WTC11 (cell line): ENCODE measurements around the gene LILRA6. TPM values are rescaled to one million over a fixed set of nuclear protein-coding genes. Genes with fewer than 3 reads are reported as not detected.
"Not testable (repeated sequence)": the region's sequence is repeated elsewhere in the genome, so short reads cannot be mapped to it uniquely, and the experiment has no call there.

Source experiments
- ATAC-seq: fragments of 200-7000 bp; cut with Tn5 transposase; 2 replicates; pipeline ENCODE4 v1.10.0; 2021; ENCODE audit warnings: mild to moderate bottlenecking, moderate library complexity
- CTCF ChIA-PET: fragments of 300-600 bp; sonication (Branson Sonifier 250); formaldehyde crosslinking; loops from one replicate; lab custom pipeline; 2021; ENCODE audit warnings: antibody characterized with exemption; lab: Charles Lee
- POLR2A ChIA-PET: fragments of 350-600 bp; sonication (Branson Sonifier 250); formaldehyde crosslinking; loops from one replicate; lab custom pipeline; 2021; ENCODE audit warnings: antibody characterized with exemption; lab: Charles Lee
- DNase-seq: peaks from one replicate; pipeline ENCODE4 v3.0.0; 2021; ENCODE audit warnings: low spot score
- H3K27ac Mint-ChIP-seq: 2 replicates; pipeline ENCODE4 v1.8.0; 2021; ENCODE audit warnings: mixed read lengths
- H3K27me3 Mint-ChIP-seq: 2 replicates; pipeline ENCODE4 v1.8.0; 2021; ENCODE audit warnings: low read depth, mild to moderate bottlenecking, moderate library complexity, mixed read lengths
- H3K36me3 Mint-ChIP-seq: 2 replicates; pipeline ENCODE4 v1.8.0; 2021; ENCODE audit warnings: mixed read lengths
- H3K4me1 Mint-ChIP-seq: 2 replicates; pipeline ENCODE4 v1.8.0; 2022; ENCODE audit warnings: mixed read lengths
- H3K4me3 Mint-ChIP-seq: 2 replicates; pipeline ENCODE4 v1.8.0; 2021; ENCODE audit warnings: mild to moderate bottlenecking, moderate library complexity, mixed read lengths
- H3K9me3 Mint-ChIP-seq: 2 replicates; pipeline ENCODE4 v1.8.0; 2021; ENCODE audit warnings: mixed read lengths
- EMX1 ChIP-seq: fragments of 250-450 bp; sonication (Bioruptor Pico); IDR thresholded peaks from 2 replicates; pipeline ENCODE4 v1.8.0; 2021; ENCODE audit warnings: mild to moderate bottlenecking
- GRHL2 ChIP-seq: fragments of 250-450 bp; sonication (Bioruptor Pico); IDR thresholded peaks from 2 replicates; pipeline ENCODE4 v1.8.0; 2022; ENCODE audit warnings: mild to moderate bottlenecking, moderate library complexity; ENCODE audit not compliant: insufficient replicate concordance, severe bottlenecking
- JUN ChIP-seq: sonication (generic); formaldehyde crosslinking; IDR thresholded peaks from 2 replicates; pipeline ENCODE4 v1.8.0; 2023; ENCODE audit warnings: mild to moderate bottlenecking, missing genetic modification reagents
- KAT7 ChIP-seq: sonication (generic); formaldehyde crosslinking; IDR thresholded peaks from 2 replicates; pipeline ENCODE4 v1.8.1; 2023; ENCODE audit warnings: missing genetic modification reagents, mild to moderate bottlenecking, borderline replicate concordance
- MYBL2 ChIP-seq: sonication (generic); formaldehyde crosslinking; IDR thresholded peaks from 2 replicates; pipeline ENCODE4 v1.8.1; 2023; ENCODE audit warnings: mild to moderate bottlenecking, moderate library complexity, missing genetic modification reagents
- RELA ChIP-seq: sonication (generic); formaldehyde crosslinking; IDR thresholded peaks from 2 replicates; pipeline ENCODE4 v1.8.1; 2022; ENCODE audit warnings: missing genetic modification reagents, mild to moderate bottlenecking, borderline replicate concordance
- ZNF232 ChIP-seq: sonication (generic); formaldehyde crosslinking; IDR thresholded peaks from 2 replicates; pipeline ENCODE4 v1.8.0; 2022; ENCODE audit warnings: mild to moderate bottlenecking, missing genetic modification reagents
- total RNA-seq: library from RNA; stranded (reverse); gene quantifications from 3 replicates; pipeline ENCODE4 v1.2.3, GENCODE V29; 2021
- TF ChIP-seq, protein P1 (sequence below): fragments of 250-450 bp; sonication (Bioruptor Pico); IDR thresholded peaks from 2 replicates; pipeline ENCODE4 v1.9.0; 2021; ENCODE audit warnings: mild to moderate bottlenecking
- TF ChIP-seq, protein P2 (sequence below): sonication (generic); formaldehyde crosslinking; IDR thresholded peaks from 2 replicates; pipeline ENCODE4 v1.8.0; 2022; ENCODE audit warnings: mild to moderate bottlenecking, missing genetic modification reagents
- TF ChIP-seq, protein P3 (sequence below): fragments of 250-450 bp; sonication (Bioruptor Pico); conservative IDR thresholded peaks from 2 replicates; pipeline ENCODE4 v1.9.0; 2021; ENCODE audit warnings: mild to moderate bottlenecking
- TF ChIP-seq, protein P4 (sequence below): sonication (generic); formaldehyde crosslinking; IDR thresholded peaks from 2 replicates; pipeline ENCODE4 v1.8.1; 2022; ENCODE audit warnings: mild to moderate bottlenecking, moderate library complexity, missing genetic modification reagents
- TF ChIP-seq, protein P5 (sequence below): sonication (generic); formaldehyde crosslinking; IDR thresholded peaks from 2 replicates; pipeline ENCODE4 v1.8.0; 2022; ENCODE audit warnings: missing genetic modification reagents
- TF ChIP-seq, protein P6 (sequence below): sonication (generic); formaldehyde crosslinking; IDR thresholded peaks from 2 replicates; pipeline ENCODE4 v1.8.1; 2022; ENCODE audit warnings: missing genetic modification reagents, borderline replicate concordance

Gene LILRA6
- total RNA-seq, 1 experiment from 2014 or later, result not detected

DNA sequence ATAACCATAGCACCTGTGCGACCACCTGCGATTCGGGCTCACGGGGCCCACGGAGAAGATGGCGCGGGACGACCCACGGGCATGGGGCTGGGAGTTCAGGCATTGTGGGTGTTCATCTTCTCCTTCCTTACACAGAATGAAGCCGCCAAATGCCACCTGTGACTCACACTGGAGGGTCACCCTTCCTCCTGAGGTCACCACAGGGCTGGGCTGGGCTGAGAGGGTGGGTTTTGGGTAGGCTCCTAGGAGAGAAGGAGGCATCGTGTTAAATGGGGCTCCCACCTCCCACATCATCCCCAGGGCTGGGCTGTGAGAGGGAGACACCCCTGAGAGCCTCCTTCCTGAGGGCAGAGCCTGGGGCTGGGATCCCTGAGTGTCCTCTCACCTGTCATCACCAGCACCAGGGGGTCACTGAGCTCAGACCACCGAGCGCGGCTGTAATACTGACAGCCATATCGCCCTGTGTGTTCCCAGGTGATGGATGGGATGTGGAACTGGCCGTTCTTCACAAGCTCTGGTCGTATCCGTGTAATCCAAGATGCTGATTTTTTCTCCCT lies 36.9 kb upstream of the LILRA6 start:
- no peak for DNase-seq
- H3K4me1 Mint-ChIP-seq, result no peaks in the 10 kb centered on the region; the same call in 1 of the 2 replicates
- no peak for ATAC-seq
- TF ChIP-seq KAT7 (CRISPR knock-in tag) (no peak), MYBL2 (no peak), JUN (CRISPR knock-in tag) (no peak), GRHL2 (no peak), EMX1 (CRISPR knock-in tag) (no peak), ZNF232 (CRISPR knock-in tag) (no peak), RELA (no peak)
- TF ChIP-seq, protein P1, sequence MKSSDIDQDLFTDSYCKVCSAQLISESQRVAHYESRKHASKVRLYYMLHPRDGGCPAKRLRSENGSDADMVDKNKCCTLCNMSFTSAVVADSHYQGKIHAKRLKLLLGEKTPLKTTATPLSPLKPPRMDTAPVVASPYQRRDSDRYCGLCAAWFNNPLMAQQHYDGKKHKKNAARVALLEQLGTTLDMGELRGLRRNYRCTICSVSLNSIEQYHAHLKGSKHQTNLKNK (CRISPR knock-in tag), result no peak
- TF ChIP-seq, protein P2, sequence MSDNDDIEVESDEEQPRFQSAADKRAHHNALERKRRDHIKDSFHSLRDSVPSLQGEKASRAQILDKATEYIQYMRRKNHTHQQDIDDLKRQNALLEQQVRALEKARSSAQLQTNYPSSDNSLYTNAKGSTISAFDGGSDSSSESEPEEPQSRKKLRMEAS (CRISPR knock-in tag), result no peak
- TF ChIP-seq, protein P3, sequence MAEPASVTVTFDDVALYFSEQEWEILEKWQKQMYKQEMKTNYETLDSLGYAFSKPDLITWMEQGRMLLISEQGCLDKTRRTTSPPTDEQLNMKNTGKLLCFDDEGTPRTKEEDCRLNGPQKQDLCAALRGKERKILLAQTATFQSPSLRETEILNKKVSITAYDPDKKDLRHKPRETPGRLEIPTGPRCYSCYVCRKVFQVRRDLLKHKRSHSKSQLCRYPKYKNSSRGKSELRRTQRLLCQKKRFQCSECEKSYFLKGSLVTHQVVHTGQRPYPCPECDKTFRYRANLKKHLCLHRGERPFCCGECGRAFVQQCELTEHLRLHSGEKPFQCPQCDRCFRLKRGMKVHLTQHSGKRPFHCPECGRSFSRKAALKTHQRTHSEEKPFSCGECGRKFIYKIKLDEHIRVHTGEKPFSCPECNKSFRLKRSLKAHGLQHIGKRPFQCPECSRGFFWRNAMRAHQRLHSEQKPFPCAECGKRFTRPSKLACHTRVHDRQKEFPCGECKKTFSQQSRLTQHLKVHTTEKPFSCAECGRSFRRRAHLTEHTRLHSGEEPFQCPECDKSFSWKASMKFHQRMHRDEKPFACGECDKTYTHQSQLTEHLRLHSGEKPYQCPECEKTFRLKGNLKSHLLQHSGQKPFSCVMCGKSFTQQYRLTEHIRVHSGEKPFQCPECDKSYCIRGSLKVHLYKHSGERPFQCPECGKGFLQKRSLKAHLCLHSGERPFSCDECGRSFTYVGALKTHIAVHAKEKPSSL, result no peak
- TF ChIP-seq, protein P4, sequence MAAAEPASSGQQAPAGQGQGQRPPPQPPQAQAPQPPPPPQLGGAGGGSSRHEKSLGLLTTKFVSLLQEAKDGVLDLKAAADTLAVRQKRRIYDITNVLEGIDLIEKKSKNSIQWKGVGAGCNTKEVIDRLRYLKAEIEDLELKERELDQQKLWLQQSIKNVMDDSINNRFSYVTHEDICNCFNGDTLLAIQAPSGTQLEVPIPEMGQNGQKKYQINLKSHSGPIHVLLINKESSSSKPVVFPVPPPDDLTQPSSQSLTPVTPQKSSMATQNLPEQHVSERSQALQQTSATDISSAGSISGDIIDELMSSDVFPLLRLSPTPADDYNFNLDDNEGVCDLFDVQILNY (CRISPR knock-in tag), result no peak
- TF ChIP-seq, protein P5, sequence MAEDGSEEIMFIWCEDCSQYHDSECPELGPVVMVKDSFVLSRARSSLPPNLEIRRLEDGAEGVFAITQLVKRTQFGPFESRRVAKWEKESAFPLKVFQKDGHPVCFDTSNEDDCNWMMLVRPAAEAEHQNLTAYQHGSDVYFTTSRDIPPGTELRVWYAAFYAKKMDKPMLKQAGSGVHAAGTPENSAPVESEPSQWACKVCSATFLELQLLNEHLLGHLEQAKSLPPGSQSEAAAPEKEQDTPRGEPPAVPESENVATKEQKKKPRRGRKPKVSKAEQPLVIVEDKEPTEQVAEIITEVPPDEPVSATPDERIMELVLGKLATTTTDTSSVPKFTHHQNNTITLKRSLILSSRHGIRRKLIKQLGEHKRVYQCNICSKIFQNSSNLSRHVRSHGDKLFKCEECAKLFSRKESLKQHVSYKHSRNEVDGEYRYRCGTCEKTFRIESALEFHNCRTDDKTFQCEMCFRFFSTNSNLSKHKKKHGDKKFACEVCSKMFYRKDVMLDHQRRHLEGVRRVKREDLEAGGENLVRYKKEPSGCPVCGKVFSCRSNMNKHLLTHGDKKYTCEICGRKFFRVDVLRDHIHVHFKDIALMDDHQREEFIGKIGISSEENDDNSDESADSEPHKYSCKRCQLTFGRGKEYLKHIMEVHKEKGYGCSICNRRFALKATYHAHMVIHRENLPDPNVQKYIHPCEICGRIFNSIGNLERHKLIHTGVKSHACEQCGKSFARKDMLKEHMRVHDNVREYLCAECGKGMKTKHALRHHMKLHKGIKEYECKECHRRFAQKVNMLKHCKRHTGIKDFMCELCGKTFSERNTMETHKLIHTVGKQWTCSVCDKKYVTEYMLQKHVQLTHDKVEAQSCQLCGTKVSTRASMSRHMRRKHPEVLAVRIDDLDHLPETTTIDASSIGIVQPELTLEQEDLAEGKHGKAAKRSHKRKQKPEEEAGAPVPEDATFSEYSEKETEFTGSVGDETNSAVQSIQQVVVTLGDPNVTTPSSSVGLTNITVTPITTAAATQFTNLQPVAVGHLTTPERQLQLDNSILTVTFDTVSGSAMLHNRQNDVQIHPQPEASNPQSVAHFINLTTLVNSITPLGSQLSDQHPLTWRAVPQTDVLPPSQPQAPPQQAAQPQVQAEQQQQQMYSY, result no peak
- TF ChIP-seq, protein P6, sequence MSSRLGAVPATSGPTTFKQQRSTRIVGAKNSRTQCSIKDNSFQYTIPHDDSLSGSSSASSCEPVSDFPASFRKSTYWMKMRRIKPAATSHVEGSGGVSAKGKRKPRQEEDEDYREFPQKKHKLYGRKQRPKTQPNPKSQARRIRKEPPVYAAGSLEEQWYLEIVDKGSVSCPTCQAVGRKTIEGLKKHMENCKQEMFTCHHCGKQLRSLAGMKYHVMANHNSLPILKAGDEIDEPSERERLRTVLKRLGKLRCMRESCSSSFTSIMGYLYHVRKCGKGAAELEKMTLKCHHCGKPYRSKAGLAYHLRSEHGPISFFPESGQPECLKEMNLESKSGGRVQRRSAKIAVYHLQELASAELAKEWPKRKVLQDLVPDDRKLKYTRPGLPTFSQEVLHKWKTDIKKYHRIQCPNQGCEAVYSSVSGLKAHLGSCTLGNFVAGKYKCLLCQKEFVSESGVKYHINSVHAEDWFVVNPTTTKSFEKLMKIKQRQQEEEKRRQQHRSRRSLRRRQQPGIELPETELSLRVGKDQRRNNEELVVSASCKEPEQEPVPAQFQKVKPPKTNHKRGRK (CRISPR knock-in tag), result no peak
- no peak overlapping the region for H3K4me3 Mint-ChIP-seq
- H3K36me3 Mint-ChIP-seq, result no peaks in the 10 kb centered on the region
- H3K27ac Mint-ChIP-seq, result no peak overlapping the region
- peaks cover 11% of the 10 kb centered on the region for H3K27me3 Mint-ChIP-seq
- ChIA-PET POLR2A (no interaction called here), CTCF (interaction anchor here (3.0 kb wide), 1 partner anchor 13 kb away, joined by 17 read pairs; no protein-coding TSS in a partner anchor)
- no peaks in the 10 kb centered on the region for H3K9me3 Mint-ChIP-seq

DNA sequence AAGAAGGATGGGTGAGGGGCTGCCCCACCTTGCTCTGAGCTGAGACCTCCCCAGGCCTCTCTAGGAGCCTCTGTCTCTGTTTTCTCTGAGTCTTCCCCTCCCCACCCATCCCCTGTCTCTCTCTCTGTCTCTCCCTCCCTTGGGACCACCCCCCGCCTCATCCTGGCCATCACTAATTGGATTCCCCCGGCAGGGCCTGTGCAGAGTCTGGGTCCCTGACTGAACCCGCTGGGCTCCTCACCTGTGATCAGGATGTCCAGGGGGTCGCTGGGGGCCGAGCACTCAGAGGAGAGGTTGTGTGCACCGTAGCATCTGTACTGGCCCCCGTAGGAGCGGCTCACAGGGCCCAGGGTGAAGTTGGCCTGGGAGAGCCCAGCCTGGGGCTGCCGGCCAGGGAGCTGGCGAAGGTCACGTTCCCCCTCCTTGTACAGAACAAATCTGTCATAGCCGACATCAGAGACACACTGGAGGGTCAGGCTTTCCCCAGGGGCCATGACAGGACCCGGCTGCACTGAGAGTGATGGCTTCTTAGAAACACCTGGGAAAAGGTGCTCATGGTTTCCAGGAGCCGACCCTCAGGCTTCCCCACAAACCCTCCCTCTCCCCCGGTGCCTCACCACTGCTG lies 36.1 kb upstream of the LILRA6 start:
- ATAC-seq, H3K9me3 Mint-ChIP-seq, H3K4me1 Mint-ChIP-seq, DNase-seq, H3K4me3 Mint-ChIP-seq, H3K27ac Mint-ChIP-seq, H3K36me3 Mint-ChIP-seq: not testable (repeated sequence)
- ChIA-PET CTCF (interaction anchor here (3.0 kb wide), 1 partner anchor 12 kb away, joined by 17 read pairs; no protein-coding TSS in a partner anchor), POLR2A (interaction anchor here (1.0 kb wide), 1 partner anchor 89 kb away, joined by 3 read pairs; the partner anchor contains the start of gene MBOAT7)
- peaks cover 11% of the 10 kb centered on the region for H3K27me3 Mint-ChIP-seq

DNA sequence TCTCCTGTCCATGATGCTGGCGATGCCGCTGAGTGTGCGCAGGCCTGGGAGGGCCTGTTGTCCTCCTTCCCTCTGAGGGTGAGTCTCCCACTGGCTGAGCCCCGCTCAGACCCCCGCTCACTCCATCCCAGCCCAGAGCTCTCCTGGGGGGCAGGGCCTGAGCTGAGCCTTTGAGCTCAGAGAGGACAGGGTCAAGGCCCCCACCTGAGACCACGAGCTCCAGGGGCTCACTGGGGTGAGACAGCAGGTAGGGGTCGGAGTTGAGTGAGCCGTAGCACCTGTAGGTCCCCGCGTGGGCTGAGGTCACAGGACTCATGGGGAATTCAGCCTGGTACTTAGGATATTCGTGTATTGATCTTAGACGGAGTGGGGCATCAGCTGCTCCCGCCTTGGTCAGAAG lies 35.5 kb upstream of the LILRA6 start:
- not testable (repeated sequence) for DNase-seq, H3K9me3 Mint-ChIP-seq, H3K4me1 Mint-ChIP-seq, H3K36me3 Mint-ChIP-seq, ATAC-seq, H3K27ac Mint-ChIP-seq, H3K4me3 Mint-ChIP-seq
- ChIA-PET CTCF (interaction anchor here (1.8 kb wide), 1 partner anchor 12 kb away, joined by 9 read pairs; no protein-coding TSS in a partner anchor), POLR2A (interaction anchor here (1.0 kb wide), 1 partner anchor 89 kb away, joined by 3 read pairs; the partner anchor contains the start of gene MBOAT7)
- peaks cover 14% of the 10 kb centered on the region for H3K27me3 Mint-ChIP-seq

DNA sequence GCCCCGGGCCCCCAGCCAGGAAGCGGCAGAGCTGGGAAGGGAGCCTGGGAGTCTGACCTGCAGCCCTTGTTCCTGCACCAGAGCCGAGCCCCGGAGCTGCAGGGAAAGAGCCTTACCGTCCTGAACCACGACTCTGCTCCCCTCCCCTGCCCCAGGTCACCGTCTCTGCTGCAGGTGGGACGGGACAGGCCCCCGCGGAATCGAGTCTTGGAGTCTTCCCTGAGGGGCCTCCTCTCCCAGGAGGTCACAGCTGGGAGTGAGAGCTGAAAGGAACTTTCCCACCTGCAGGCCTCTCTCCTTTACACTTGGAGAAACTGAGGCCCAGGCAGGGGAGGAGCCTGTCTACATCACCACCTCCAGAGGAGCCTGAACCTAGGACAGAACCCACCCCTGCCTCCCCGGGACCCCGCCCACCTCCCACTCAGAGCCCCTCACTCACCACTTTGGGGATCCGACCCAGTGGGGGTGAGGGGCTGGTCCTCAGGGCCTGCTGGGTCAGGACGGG lies 34.6 kb upstream of the LILRA6 start:
- ATAC-seq, POLR2A ChIA-PET, H3K4me1 Mint-ChIP-seq: not testable (repeated sequence)

More for the DNA sequence above, 34.6 kb upstream of the LILRA6 start:
- not testable (repeated sequence) for H3K9me3 Mint-ChIP-seq, H3K4me3 Mint-ChIP-seq, H3K27ac Mint-ChIP-seq, H3K36me3 Mint-ChIP-seq, DNase-seq
- H3K27me3 Mint-ChIP-seq, result peaks cover 15% of the 10 kb centered on the region
- CTCF ChIA-PET, result interaction anchor here (1.8 kb wide), 1 partner anchor 11 kb away, joined by 9 read pairs; no protein-coding TSS in a partner anchor
